ENCODE data around the gene SELENOF.

Gene SELENOF

DNA sequence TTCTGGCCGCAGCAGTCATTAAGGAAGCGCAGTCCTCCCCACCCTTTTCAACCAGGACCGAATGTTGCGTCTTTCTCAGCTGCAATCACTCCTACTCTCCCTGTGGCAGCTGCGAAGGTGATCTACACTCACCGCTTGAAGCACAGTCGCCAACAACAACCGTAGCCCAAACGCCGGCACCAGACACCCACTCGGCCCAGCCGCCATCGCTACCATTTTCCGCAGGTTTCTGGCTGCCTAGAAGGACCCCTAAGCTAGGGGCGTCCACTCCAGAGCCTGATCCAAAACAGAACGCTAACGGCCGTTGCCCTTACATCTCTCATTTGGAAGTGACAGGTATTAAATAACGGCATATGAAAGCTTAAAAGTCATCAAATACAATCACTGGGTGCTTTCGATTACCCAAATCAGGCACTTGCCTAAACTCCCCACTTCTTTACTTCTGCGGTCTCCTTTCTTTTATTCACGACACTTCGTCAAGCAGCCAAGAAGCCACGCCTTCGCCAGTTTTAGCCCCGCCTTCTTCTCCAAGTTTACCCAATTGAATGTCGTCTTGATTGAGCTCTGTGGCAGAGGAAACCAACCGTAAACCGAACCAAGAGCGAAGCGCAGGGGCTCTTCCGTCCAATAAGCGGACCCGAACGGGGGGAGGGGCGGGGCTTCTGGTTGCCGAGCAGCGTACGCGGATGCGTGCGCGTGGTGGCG, at the start of gene SELENOF:
Gene SELENOF, minus strand, starts transcription at position 231 of the 705 bp plus-strand sequence. Its CDS starts 15 bp downstream, at position 216.
- peaks cover 49% of the 10 kb centered on the region for H4K20me1 ChIP-seq (ENCODE audit: insufficient read depth, low read length)
- peak within 1 kb of the TSS; percentile 83 for H3K27ac ChIP-seq (ENCODE audit: low read length)
- no peaks in the 10 kb centered on the region for H3K9me3 ChIP-seq (ENCODE audit: insufficient read depth, low read length)
- H2AFZ ChIP-seq (ENCODE audit: low read depth, low read length), result peak within 1 kb of the TSS; percentile 42; the same call in 1 of the 2 replicates
- H3K79me2 ChIP-seq (ENCODE audit: low read length), result peaks cover 95% of the 10 kb centered on the region
- peaks cover 24% of the 10 kb centered on the region for H3K36me3 ChIP-seq (replicated peaks; ENCODE audit: low read depth, low read length)
- TF ChIP-seq, protein P1, sequence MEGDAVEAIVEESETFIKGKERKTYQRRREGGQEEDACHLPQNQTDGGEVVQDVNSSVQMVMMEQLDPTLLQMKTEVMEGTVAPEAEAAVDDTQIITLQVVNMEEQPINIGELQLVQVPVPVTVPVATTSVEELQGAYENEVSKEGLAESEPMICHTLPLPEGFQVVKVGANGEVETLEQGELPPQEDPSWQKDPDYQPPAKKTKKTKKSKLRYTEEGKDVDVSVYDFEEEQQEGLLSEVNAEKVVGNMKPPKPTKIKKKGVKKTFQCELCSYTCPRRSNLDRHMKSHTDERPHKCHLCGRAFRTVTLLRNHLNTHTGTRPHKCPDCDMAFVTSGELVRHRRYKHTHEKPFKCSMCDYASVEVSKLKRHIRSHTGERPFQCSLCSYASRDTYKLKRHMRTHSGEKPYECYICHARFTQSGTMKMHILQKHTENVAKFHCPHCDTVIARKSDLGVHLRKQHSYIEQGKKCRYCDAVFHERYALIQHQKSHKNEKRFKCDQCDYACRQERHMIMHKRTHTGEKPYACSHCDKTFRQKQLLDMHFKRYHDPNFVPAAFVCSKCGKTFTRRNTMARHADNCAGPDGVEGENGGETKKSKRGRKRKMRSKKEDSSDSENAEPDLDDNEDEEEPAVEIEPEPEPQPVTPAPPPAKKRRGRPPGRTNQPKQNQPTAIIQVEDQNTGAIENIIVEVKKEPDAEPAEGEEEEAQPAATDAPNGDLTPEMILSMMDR (IDR thresholded peaks at IDR 0.05; ENCODE audit: low read depth, low read length), result no peak
- TF ChIP-seq EZH2phosphoT487 (IDR thresholded peaks at IDR 0.05; ENCODE audit: low read depth), result no peak
- peak within 1 kb of the TSS; percentile 98 for H3K9ac ChIP-seq (ENCODE audit: low read length)
- H3K4me1 ChIP-seq (ENCODE audit: low read length), result peaks cover 28% of the 10 kb centered on the region
- peak within 1 kb of the TSS; percentile 98 for H3K4me3 ChIP-seq (ENCODE audit: low read length)
- peak within 1 kb of the TSS; percentile 100 for H3K4me2 ChIP-seq (ENCODE audit: low read length)
- no peaks in the 10 kb centered on the region for H3K27me3 ChIP-seq (ENCODE audit: low read depth, low read length)

DNA sequence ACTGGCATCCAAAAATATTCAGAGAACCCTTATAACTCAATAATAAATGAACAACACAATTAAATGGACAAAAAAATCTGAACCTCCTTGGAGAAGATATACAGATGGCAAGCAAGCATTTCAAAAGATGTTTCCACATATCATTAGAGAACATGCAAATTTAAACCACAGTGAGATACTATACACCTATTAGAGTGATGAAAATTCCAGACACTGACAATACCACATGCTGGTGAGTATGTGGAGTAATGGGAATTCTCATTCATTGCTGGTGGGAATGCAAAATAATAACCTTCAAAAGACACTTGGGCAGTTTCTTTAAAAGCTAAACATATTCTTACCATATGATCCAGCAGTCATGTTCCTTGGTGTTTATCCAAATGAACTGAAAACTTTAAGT, 46.6 kb upstream of the SELENOF start:
- Histone ChIP-seq H3K9ac (ENCODE audit: low read length) (no peak overlapping the region), H3K4me3 (ENCODE audit: low read length) (no peak overlapping the region), H3K4me2 (ENCODE audit: low read length) (no peak overlapping the region), H3K4me1 (ENCODE audit: low read length) (peaks cover 10% of the 10 kb centered on the region), H2AFZ (ENCODE audit: low read depth, low read length) (no peak overlapping the region), H3K27me3 (ENCODE audit: low read depth, low read length) (no peaks in the 10 kb centered on the region), H3K27ac (ENCODE audit: low read length) (no peak overlapping the region), H4K20me1 (ENCODE audit: insufficient read depth, low read length) (peaks cover 6% of the 10 kb centered on the region; the same call in 1 of the 2 replicates), H3K9me3 (ENCODE audit: insufficient read depth, low read length) (no peaks in the 10 kb centered on the region), H3K79me2 (ENCODE audit: low read length) (peaks cover 29% of the 10 kb centered on the region), H3K36me3 (replicated peaks; ENCODE audit: low read depth, low read length) (no peaks in the 10 kb centered on the region)
- TF ChIP-seq, protein P1 (IDR thresholded peaks at IDR 0.05; ENCODE audit: low read depth, low read length), result no peak
- no peak for TF ChIP-seq EZH2phosphoT487 (IDR thresholded peaks at IDR 0.05; ENCODE audit: low read depth)

DNA sequence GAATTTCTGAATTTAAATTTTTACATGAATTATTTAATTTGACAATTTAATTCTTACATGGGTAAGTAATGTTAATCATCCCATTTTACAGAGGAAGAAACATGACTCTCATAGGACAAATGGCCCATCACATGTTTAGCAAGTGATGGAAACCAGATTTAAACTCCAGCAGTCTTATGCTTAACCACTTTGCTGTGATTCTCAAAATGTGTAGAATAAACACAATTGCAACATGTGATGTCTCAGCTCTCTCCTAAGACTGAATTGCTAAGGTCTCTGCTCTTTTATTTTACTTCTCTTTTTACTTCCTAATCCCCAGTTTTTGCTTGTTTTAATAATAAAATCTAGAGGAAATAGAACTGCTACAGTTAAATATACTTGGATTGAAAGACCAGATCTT, 43.3 kb upstream of the SELENOF start:
- peaks cover 48% of the 10 kb centered on the region for H3K79me2 ChIP-seq (ENCODE audit: low read length)
- H4K20me1 ChIP-seq (ENCODE audit: insufficient read depth, low read length), result peaks cover 12% of the 10 kb centered on the region

DNA sequence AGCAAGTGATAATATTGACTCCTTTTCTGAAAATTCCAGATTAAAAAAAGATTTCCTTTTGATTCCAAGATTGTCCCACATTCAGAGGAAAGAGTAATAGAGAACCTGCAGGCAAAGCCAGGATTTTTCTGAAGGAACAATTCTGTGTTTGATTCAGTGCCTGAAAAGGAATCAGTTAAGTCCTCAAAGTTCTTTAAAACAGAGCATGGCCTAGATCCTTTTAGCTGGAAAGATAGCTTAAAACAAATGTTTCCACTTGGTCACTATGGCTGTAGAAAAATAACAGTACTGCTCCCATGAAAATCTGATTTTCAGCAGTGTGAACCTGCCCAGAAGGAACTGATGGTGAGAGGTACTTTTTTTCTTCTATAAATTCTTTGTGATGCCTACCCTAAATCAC, 42.3 kb upstream of the SELENOF start:
- Histone ChIP-seq H3K79me2 (ENCODE audit: low read length) (peaks cover 57% of the 10 kb centered on the region), H3K9ac (ENCODE audit: low read length) (no peak overlapping the region), H3K4me3 (ENCODE audit: low read length) (no peak overlapping the region), H2AFZ (ENCODE audit: low read depth, low read length) (no peak overlapping the region), H3K4me1 (ENCODE audit: low read length) (no peaks in the 10 kb centered on the region), H3K27me3 (ENCODE audit: low read depth, low read length) (no peaks in the 10 kb centered on the region), H3K9me3 (ENCODE audit: insufficient read depth, low read length) (no peaks in the 10 kb centered on the region), H4K20me1 (ENCODE audit: insufficient read depth, low read length) (peaks cover 12% of the 10 kb centered on the region), H3K4me2 (ENCODE audit: low read length) (no peak overlapping the region), H3K27ac (ENCODE audit: low read length) (no peak overlapping the region), H3K36me3 (replicated peaks; ENCODE audit: low read depth, low read length) (no peaks in the 10 kb centered on the region)
- TF ChIP-seq EZH2phosphoT487 (IDR thresholded peaks at IDR 0.05; ENCODE audit: low read depth), result no peak
- TF ChIP-seq, protein P1 (IDR thresholded peaks at IDR 0.05; ENCODE audit: low read depth, low read length), result no peak

More for the DNA sequence above, 43.3 kb upstream of the SELENOF start:
- Histone ChIP-seq H3K9me3 (ENCODE audit: insufficient read depth, low read length) (no peaks in the 10 kb centered on the region), H3K4me3 (ENCODE audit: low read length) (no peak overlapping the region), H3K27ac (ENCODE audit: low read length) (no peak overlapping the region), H3K27me3 (ENCODE audit: low read depth, low read length) (no peaks in the 10 kb centered on the region), H3K36me3 (replicated peaks; ENCODE audit: low read depth, low read length) (no peaks in the 10 kb centered on the region), H3K4me2 (ENCODE audit: low read length) (no peak overlapping the region), H3K9ac (ENCODE audit: low read length) (no peak overlapping the region), H3K4me1 (ENCODE audit: low read length) (no peaks in the 10 kb centered on the region), H2AFZ (ENCODE audit: low read depth, low read length) (no peak overlapping the region)
- no peak for TF ChIP-seq EZH2phosphoT487 (IDR thresholded peaks at IDR 0.05; ENCODE audit: low read depth)
- TF ChIP-seq, protein P1 (IDR thresholded peaks at IDR 0.05; ENCODE audit: low read depth, low read length), result no peak
